ENCODE data around the gene TRAPPC10. TPM values are rescaled to one million over a fixed set of nuclear protein-coding genes. Genes with fewer than 3 reads are reported as not detected.

The TRAPPC10 gene
- total and polyA plus RNA-seq, 9 of the 15 experiments (the other 6 are each of a cell fraction or from before 2014, with no cell fraction given): 1.1 to 33.8 (median 24.3) TPM

DNA sequence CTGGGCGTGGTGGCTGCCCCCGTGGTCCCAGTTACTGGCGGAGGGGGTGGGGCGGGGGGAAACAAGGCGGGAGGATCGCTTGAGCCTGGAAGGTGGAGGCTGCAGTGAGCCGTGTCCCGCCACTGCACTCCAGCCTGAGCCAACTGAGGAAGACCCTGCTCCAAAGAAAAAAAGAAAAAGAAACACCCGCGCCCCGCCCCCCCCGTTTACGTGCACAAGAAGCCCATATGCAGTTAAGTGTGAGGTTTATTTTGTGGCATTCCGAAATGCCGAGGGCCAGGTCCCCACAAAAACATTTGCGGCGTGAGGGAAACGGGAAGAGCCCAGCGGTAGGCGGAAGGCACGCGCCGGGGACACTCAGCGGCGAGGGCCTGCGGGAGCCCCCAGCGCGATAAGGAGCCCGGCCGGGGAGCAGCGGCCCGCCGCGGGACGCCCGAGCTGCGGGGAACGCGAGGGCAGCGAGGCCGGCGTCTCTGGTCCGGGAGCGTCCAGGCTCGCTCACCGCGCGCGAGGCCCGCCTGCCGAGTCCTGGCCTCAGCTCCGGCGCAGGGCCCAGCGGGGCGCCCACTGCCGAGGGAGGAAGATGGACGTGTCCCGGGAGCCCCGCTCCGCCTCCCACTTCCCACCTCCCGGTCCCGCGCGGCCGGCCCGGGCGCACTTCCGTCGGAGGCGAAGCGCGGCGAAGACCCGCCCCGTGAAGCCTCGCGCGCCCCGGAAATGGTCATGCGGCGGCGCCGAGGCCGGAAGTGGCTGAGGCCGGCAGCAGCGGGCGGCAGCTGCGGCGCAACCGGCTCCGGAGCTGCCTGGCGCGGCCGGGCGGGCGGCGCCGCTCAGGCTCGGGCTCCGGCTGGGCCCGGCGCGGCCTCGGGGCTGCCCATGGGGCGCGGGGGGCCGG, at the start of gene TRAPPC10 (continued):
- peak; percentile 48; the same call in 1 of the 2 replicates for TF ChIP-seq JUN (IDR thresholded peaks at IDR 0.05; ENCODE audit: borderline replicate concordance, low read depth, low read length)
- 0 out of 2 replicates have a peak, but pooled peaks have one; percentile 71 for TF ChIP-seq JUN (CRISPR knock-in tag; IDR thresholded peaks at IDR 0.05; ENCODE audit: borderline replicate concordance)
- TF ChIP-seq TFAM (CRISPR knock-in tag; conservative IDR thresholded peaks at IDR 0.05): no peak
- TF ChIP-seq EZH2 (IDR thresholded peaks at IDR 0.05; ENCODE audit: borderline replicate concordance, low read depth, low read length): no peak
- TF ChIP-seq, protein P1, sequence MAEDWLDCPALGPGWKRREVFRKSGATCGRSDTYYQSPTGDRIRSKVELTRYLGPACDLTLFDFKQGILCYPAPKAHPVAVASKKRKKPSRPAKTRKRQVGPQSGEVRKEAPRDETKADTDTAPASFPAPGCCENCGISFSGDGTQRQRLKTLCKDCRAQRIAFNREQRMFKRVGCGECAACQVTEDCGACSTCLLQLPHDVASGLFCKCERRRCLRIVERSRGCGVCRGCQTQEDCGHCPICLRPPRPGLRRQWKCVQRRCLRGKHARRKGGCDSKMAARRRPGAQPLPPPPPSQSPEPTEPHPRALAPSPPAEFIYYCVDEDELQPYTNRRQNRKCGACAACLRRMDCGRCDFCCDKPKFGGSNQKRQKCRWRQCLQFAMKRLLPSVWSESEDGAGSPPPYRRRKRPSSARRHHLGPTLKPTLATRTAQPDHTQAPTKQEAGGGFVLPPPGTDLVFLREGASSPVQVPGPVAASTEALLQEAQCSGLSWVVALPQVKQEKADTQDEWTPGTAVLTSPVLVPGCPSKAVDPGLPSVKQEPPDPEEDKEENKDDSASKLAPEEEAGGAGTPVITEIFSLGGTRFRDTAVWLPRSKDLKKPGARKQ (CRISPR knock-in tag; IDR thresholded peaks at IDR 0.05): no peak
- TF ChIP-seq SIN3A (IDR thresholded peaks at IDR 0.05; ENCODE audit: borderline replicate concordance in 2 of 2, control insufficient read depth in 1 of 2, low read depth in 2 of 2, low read length in 2 of 2): peak in 1 of 2 experiments; percentile 94; a peak in 2 of 4 replicates
- TF ChIP-seq CC2D1A (IDR thresholded peaks at IDR 0.05): no peak
- 0 out of 2 replicates have a peak, but pooled peaks have one; percentile 31 for TF ChIP-seq TOE1 (IDR thresholded peaks at IDR 0.05; ENCODE audit: borderline replicate concordance)
- no peak for TF ChIP-seq TOE1 (CRISPR knock-in tag; IDR thresholded peaks at IDR 0.05; ENCODE audit: borderline replicate concordance, low read depth)
- no peak for TF ChIP-seq HNRNPUL1 (IDR thresholded peaks at IDR 0.05; ENCODE audit: low read length)
- TF ChIP-seq, protein P2, sequence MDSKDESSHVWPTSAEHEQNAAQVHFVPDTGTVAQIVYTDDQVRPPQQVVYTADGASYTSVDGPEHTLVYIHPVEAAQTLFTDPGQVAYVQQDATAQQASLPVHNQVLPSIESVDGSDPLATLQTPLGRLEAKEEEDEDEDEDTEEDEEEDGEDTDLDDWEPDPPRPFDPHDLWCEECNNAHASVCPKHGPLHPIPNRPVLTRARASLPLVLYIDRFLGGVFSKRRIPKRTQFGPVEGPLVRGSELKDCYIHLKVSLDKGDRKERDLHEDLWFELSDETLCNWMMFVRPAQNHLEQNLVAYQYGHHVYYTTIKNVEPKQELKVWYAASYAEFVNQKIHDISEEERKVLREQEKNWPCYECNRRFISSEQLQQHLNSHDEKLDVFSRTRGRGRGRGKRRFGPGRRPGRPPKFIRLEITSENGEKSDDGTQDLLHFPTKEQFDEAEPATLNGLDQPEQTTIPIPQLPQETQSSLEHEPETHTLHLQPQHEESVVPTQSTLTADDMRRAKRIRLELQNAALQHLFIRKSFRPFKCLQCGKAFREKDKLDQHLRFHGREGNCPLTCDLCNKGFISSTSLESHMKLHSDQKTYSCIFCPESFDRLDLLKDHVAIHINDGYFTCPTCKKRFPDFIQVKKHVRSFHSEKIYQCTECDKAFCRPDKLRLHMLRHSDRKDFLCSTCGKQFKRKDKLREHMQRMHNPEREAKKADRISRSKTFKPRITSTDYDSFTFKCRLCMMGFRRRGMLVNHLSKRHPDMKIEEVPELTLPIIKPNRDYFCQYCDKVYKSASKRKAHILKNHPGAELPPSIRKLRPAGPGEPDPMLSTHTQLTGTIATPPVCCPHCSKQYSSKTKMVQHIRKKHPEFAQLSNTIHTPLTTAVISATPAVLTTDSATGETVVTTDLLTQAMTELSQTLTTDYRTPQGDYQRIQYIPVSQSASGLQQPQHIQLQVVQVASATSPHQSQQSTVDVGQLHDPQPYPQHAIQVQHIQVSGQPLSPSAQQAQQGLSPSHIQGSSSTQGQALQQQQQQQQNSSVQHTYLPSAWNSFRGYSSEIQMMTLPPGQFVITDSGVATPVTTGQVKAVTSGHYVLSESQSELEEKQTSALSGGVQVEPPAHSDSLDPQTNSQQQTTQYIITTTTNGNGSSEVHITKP (IDR thresholded peaks at IDR 0.05; ENCODE audit: partially characterized antibody): peak; percentile 22
- TF ChIP-seq MAFG (tag; conservative IDR thresholded peaks at IDR 0.05): no peak
- TF ChIP-seq, protein P3, sequence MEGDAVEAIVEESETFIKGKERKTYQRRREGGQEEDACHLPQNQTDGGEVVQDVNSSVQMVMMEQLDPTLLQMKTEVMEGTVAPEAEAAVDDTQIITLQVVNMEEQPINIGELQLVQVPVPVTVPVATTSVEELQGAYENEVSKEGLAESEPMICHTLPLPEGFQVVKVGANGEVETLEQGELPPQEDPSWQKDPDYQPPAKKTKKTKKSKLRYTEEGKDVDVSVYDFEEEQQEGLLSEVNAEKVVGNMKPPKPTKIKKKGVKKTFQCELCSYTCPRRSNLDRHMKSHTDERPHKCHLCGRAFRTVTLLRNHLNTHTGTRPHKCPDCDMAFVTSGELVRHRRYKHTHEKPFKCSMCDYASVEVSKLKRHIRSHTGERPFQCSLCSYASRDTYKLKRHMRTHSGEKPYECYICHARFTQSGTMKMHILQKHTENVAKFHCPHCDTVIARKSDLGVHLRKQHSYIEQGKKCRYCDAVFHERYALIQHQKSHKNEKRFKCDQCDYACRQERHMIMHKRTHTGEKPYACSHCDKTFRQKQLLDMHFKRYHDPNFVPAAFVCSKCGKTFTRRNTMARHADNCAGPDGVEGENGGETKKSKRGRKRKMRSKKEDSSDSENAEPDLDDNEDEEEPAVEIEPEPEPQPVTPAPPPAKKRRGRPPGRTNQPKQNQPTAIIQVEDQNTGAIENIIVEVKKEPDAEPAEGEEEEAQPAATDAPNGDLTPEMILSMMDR (IDR thresholded peaks at IDR 0.05 in 2 of 3, conservative IDR thresholded peaks at IDR 0.05 in 1 of 3; ENCODE audit: insufficient read depth in 2 of 3, low read depth in 1 of 3, low read length in 3 of 3): 0 out of 6 replicates have a peak, but pooled peaks of 1 of the 3 experiments have one; percentile 4
- TF ChIP-seq ZNF274 (IDR thresholded peaks at IDR 0.05; ENCODE audit: borderline replicate concordance, low read depth, low read length): no peak
- no peak for TF ChIP-seq POLR3A (IDR thresholded peaks at IDR 0.05; ENCODE audit: borderline replicate concordance, extremely low read depth, insufficient read depth, insufficient read length)
- no peak for TF ChIP-seq XRCC4 (IDR thresholded peaks at IDR 0.05; ENCODE audit: extremely low read depth, insufficient read depth, insufficient read length)
- no peak for TF ChIP-seq SRSF7 (optimal IDR thresholded peaks at IDR 0.05; ENCODE audit: low read depth, low read length)
- 0 out of 2 replicates have a peak, but pooled peaks have one; percentile 18 for TF ChIP-seq ZC3H11A (IDR thresholded peaks at IDR 0.05; ENCODE audit: low read depth, low read length)

All from K562 (cell line).